ENCODE data around the gene SPDL1.
"Not testable (repeated sequence)": the region's sequence is repeated elsewhere in the genome, so short reads cannot be mapped to it uniquely, and the experiment has no call there.

The SPDL1 gene

DNA sequence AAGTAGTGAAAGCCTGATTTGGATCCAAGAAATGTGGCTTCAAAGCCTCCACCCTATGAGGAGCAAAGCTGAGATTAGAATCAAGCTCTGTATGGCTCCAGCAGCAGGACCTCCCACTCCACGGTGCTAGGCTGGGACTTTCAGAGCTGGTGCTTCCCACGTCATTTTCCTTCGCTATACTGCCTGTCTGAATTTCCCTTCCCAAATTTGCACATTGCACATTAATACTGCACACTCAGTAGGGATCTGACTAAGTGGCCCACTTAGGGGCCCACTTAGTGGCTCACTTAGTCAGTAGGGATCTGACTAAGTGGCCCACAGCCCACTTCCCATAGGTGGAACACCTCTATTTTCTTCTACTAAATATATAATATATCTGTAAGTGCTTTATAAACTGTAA, 14.1 kb upstream of the SPDL1 start:
- in situ Hi-C loops (cut with MboI; ENCODE audit: low sequenced_read_pairs) = no loop called here

DNA sequence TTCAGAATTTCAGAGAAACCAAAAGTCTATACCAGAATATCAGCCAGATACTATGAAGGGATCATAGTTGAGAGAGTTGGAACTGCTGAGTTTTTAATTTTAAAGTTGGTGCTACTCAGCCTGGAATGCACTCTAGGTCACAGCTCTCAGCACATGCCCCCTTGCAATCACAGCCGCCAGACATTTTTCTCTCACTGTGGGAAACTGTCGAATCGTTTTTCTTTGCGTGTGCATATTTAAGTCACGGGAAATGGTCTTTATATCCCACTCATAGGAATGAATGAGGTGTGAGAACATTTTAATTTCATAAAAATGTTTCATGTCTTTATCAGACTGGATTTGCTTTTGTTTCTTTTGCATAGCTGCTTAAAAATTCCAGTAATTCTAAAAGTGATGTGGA, 12.2 kb upstream of the SPDL1 start:
- in situ Hi-C loops (cut with MboI; ENCODE audit: low sequenced_read_pairs) = no loop called here

- in situ Hi-C loops (cut with MboI; ENCODE audit: low sequenced_read_pairs) = no loop called here
These were observed 9.4 kb upstream of the SPDL1 start for GRCh38 chr5:169574134-169574646.

DNA sequence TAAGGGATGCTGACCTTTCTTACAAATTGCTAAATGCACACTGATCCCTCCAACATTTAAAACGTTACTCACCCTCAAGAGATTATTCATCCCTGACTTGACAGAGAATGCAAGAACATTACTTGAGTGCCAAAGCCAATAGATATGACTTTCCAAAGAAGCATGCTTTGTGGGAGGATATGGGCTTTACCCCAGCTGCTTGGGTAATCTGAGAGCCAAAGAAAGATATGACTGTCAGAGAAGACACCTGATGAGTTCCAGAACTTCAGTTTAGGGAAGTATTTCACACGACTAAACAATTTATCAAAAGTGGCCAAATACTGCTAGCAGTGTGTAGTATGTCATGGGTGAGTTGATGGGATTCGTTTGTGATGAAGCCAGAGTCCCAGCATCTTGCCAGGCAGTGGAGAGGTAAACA, 7.4 kb upstream of the SPDL1 start:
- in situ Hi-C loops (cut with MboI; ENCODE audit: low sequenced_read_pairs) = no loop called here

DNA sequence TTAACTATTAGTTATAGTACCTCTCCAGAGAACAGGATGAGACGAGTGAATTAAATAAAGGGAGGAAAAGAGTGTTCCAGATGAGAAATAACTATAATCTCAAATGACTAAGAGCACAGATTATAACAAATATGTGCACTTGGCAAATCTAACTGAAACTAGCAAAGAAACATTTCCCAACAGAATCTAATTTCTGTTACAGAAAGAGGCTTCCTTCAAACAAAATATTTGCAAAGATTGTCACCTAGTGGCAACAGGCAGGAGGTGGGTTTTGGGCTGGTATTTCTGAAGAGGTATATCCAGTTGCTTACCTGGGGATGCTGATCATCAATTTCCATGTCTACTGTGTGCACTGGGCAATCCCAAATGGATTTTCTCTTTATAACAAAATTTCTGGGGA, 5.6 kb upstream of the SPDL1 start:
- in situ Hi-C loops (cut with MboI; ENCODE audit: low sequenced_read_pairs) = no loop called here

DNA sequence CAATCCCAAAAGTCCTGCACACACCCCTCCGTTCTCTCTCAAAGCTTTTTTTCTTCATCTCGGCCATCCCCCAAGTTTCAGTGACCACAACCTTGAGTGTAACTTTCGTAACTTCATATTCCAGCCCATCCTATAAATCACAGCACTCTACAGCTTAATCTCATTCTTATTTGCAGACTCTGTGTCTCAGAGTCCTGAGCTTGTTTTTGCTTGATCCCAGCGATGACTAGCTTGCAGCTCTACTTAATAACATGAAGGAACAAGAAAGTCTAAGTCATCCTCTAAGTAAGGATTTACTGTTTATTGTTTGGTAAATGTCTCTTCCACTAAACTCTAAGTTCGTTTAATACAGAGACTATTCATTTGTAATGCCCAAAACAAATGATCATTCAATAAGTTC, 2.6 kb upstream of the SPDL1 start:
- in situ Hi-C loops (cut with MboI; ENCODE audit: low sequenced_read_pairs) = no loop called here

DNA sequence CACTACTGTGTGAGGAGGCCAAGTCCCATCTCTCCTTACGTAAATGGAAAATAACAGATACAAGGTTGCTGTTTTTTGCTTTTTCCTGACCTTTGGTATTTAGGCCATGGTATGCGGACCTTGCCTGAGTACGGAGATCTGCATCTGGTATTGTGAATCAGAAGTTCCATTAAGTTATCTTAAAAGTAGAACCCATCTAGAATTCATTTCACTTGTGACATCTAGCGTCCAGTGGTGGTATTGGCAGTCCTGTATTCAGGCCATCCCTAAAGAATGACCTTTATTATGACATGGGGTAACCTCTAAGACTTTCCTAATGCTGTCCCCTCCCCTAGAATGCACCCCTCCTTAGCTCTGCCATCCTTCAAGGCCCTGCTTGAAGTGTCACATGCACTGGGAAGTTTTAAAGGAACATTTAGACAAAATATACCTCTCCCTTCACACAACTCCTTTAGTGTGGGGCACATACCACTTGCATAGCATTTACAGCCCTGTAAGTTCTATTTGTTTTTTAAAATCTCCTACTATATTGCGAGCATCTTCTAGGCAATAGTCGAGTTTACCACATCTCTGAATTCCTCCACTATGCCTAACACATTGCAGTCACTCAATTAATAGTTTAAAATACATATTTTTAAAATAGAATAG, 1.9 kb upstream of the SPDL1 start:
- in situ Hi-C loops (cut with MboI; ENCODE audit: low sequenced_read_pairs) = no loop called here

GRCh38 chr5:169583101-169583423, 511 bp upstream of the SPDL1 start:
- in situ Hi-C loops (cut with MboI; ENCODE audit: low sequenced_read_pairs) = no loop called here

DNA sequence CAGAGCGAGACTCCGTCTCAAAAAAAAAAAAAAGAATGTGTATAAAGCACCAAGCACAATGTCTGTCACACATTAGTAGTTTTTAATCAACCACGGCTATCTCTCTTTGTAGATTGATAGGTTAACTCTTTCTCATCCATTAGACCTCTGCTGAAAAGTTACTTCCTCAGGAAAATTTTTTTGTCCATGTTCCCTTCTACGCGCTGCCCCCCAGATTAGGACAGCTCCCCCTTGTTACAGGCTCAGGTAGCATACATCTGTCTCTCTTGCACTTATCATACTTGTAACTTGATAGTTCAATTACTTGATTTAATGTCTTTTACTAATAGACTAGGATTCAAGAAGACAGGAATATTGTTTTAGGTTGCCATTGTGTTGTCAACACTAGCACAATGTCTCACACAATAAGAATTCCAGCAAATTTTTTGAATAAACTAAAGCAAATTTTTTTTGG, 1.5 kb downstream of the SPDL1 start:
- in situ Hi-C loops (cut with MboI; ENCODE audit: low sequenced_read_pairs) = no loop called here

DNA sequence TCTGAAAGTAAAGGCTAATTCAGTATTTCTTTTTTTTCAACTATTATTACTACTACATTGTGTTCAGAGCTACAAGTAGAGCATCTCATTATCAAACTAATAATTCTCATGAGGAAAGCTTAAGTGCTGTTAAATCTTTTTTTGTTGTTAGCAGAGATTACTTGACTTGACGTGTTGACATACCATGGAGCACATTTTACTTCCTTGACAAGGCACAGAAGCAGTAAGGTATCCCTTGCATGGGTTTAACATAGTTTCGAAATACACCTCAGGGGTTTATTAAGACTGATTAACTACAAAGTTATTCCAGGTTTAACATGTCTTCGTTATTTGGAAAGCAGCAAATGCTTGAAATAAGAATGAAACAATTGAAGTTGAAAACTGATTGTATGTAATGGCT, 7.0 kb downstream of the SPDL1 start:
- in situ Hi-C loops (cut with MboI; ENCODE audit: low sequenced_read_pairs) = no loop called here

DNA sequence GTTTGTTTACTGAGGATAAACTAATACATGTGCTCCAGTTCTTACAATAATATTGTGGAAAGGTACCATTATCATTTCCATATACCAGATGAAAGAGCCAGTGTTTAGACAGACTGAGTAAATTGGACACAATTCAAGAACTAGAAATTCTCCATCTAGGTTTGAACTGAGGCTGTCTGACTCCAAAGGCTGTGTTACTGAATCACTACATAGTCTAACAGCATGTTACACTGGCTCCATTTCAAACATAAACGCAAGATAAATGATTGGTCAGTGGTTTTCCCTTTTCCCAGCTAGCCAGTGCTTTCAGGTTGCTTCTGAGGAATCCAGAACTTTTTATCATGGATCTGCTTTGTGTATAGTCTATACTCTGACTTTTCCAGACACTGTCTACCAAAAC, 8.1 kb downstream of the SPDL1 start:
- in situ Hi-C loops (cut with MboI; ENCODE audit: low sequenced_read_pairs) = no loop called here

- in situ Hi-C loops (cut with MboI; ENCODE audit: low sequenced_read_pairs) = no loop called here
These were observed 9.5 kb downstream of the SPDL1 start for GRCh38 chr5:169592937-169593650.

DNA sequence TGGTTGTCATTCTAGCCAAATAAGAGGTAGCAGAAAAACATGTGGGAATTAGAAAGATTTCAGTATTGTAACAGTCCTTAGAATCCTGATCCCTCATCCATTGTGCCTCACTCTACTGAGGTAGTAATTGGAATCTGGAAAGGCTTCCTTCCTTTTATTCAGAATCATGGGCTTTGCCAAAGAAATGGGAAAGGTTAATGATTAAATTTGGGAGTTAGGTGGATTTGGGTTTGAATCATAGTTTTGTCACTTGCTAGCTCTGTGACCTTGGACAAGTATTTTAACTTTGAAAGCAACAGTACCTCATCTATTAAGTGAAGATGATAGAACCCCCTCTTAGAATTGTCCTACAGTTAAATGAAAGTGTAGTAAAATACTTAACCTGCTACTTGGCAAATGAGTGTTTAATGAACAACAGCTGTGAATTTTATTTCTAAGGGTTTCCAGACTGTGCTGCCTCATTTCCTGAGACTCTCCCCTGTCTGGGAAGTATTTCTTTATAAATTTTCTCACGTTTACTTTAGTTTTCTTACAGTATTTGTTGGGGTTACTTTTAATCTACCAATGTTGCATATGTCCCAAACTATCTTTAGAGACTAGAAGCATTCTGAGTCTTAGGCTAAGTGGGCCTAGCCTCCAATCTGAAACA, 11.7 kb downstream of the SPDL1 start:
- in situ Hi-C loops (cut with MboI; ENCODE audit: low sequenced_read_pairs) = no loop called here

DNA sequence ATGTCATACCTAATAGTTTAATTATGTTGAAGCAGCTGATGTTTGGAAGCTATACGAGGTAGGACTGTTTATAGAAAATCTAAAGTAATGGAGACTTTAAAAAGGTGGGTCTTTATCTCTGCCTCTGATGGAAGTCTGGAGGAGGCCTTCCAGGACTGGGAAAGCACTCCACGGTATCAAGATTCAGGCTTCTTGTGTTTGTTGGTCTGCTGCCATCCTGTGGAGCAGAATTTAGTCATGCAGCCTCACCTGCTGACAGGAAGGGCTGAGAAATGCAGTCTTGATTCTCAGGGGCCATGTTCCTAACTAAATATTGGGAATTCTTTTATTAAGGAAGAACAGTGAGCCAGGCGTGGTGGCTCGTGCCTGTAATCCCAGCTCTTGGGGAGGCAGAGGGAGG, 15.9 kb downstream of the SPDL1 start:
- in situ Hi-C loops (cut with MboI; ENCODE audit: low sequenced_read_pairs) = no loop called here

DNA sequence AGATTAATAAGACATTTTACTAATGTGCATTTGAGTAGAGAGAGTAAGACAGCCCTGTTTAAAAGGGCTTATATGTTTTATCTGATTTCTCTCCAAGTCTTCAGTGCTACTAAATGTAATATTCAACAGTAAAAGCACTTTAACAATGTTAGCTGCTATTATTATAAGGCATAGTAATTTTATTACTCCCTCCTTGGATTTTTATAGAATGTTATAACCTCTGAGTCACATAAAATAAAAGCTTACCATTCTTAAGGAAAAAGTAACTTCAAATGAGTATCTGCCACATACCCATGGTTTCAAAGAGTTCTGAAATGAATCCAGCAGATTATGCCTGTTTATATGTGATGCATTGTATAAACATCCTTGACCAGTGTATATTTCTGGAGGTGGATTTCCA, 19.0 kb downstream of the SPDL1 start:
- in situ Hi-C loops (cut with MboI; ENCODE audit: low sequenced_read_pairs) = no loop called here

DNA sequence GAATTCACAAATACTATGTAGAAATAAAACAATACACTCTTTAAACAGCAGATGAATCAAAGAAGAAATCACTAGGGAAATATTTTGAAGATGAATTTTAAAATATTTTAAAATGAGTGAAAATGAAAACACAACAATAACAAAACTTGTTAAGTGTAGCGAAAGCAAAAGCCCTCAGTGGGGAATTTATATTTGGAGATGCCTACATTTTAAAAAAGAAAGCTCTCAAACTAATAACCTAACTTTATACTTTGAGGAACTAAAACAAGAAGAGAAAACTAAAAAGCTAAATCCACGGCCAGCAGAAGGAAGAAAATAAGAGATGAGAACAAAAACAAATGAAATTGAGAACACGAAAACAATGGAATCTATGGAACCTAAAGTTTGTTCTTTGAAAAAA, 22.7 kb downstream of the SPDL1 start:
- in situ Hi-C loops (cut with MboI; ENCODE audit: low sequenced_read_pairs) = no loop called here

DNA sequence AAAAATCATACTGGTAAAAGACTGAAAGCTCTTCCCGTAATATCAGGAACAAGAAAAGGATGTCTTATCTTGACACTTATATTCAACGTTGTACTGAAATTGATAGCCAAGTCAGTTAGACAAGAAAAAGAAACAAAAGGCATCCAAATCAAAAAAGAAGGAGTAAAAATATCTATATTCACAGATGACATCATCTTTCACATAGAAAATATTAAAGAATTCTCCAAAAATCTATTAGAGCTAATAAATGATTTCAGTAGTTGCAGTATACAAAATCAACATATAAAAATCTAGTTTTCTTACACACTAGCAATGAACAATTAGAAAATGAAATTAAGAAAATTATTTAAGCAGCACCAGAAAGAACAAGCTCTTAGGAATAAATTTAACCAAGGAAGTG, 24.3 kb downstream of the SPDL1 start:
- in situ Hi-C loops (cut with MboI; ENCODE audit: low sequenced_read_pairs) = no loop called here

GRCh38 chr5:169609716-169610115, 26.1 kb downstream of the SPDL1 start:
- in situ Hi-C loops (cut with MboI; ENCODE audit: low sequenced_read_pairs) = no loop called here

GRCh38 chr5:169610606-169611005, 27.0 kb downstream of the SPDL1 start:
- in situ Hi-C loops (cut with MboI; ENCODE audit: low sequenced_read_pairs) = no loop called here

DNA sequence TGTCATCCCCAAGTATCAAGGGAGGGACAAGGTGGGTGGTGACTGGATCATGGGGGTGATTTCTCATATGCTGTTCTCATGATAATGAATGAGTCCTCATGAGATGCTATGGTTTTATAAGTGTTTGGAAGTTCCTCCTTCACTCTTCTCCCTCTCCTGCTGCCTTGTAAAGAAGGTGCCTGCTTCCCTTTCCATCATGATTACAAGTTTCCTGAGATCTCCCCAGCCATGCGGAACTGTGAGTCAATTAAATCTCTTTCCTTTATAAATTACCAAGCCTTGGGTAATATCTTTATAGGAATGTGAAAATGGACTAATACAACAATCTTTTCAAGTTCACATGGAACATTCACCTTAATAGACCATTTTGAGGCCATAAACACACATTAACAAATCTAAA, 32.0 kb downstream of the SPDL1 start:
- in situ Hi-C loops (cut with MboI; ENCODE audit: low sequenced_read_pairs) = no loop called here

DNA sequence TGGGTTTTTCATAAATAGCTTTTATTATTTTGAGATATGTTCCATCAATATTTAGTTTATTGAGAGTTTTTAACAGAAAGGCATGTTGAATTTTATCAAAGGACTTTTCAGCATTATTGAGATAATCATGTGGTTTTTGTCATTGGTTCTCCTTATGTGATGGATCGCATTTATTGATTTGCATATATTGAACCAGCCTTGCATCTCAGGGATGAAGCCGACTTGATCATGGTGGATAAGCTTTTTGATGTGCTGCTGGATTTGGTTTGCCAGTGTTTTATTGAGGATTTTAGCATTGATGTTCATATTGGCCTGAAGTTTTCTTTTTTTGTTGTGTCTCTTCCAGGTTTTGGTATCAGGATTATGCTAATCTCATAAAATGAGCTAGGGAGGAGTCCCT, 40.7 kb downstream of the SPDL1 start:
- in situ Hi-C loops (cut with MboI; ENCODE audit: low sequenced_read_pairs) = not testable (repeated sequence)

GRCh38 chr5:169626779-169627178, 43.2 kb downstream of the SPDL1 start:
- in situ Hi-C loops (cut with MboI; ENCODE audit: low sequenced_read_pairs) = no loop called here

Data from hTERT RPE-1 (cell line).